Keratinocyte (primary cell): ENCODE data around the gene CRTC1.

Experiments
- EZH2 ChIP-seq: IDR thresholded peaks from one replicate; pipeline ENCODE4 v1.6.1; 2012; ENCODE audit warnings: inconsistent platforms, mild to moderate bottlenecking, low read length, moderate library complexity
- TF ChIP-seq, protein P1 (sequence below), 3 experiments: IDR thresholded peaks in 1 of 3; conservative IDR thresholded peaks in 1 of 3; optimal IDR thresholded peaks in 1 of 3; 2 replicates in 2 of 3; 3 replicates in 1 of 3; pipeline versions ENCODE3 to v1.5.1; 2011; ENCODE audit warnings: low read length in 3 of 3, mild to moderate bottlenecking in 3 of 3, moderate library complexity in 2 of 3, control low read depth in 1 of 3, inconsistent platforms in 1 of 3; ENCODE audit not compliant: insufficient read depth in 2 of 3; ENCODE audit errors: extremely low read depth in 1 of 3

DNA sequence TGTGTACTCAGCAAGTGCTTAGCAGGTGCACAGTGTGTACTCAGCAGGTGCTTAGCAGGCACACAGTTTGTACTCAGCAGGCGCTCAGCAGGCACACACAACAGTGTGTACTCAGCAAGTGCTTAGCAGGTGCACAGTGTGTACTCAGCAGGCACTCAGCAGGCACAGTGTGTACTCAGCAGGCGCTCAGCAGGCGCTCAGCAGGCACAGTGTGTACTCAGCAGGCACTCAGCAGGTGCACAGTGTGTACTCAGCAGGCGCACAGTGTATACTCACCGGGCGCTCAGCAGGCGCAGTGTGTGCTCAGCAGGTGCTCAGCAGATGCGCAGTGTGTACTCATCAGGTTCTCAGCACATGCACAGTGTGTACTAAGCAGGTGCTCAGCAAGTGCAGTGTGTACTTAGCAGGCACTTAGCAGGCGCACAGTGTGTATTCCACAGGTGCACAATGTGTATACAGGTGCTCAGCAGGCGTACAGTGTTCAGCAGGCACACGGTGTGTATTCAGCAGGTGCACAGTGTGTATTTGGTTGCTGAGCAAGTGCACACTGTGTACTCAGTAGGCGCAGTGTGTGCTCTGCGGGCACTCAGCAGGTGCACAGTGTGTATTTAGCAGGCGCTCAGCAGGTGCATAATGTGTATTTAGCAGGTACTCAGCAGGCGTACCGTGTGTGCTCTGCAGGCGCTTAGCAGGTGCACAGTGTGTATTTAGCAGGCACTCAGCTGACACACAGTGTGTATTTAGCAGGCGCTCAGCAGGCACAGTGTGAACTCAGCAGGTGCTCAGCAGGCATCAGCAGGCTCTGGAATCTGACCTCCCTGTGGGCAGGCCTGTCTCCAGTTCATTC is 15.1 kb downstream of the CRTC1 start:
- TF ChIP-seq, protein P1, sequence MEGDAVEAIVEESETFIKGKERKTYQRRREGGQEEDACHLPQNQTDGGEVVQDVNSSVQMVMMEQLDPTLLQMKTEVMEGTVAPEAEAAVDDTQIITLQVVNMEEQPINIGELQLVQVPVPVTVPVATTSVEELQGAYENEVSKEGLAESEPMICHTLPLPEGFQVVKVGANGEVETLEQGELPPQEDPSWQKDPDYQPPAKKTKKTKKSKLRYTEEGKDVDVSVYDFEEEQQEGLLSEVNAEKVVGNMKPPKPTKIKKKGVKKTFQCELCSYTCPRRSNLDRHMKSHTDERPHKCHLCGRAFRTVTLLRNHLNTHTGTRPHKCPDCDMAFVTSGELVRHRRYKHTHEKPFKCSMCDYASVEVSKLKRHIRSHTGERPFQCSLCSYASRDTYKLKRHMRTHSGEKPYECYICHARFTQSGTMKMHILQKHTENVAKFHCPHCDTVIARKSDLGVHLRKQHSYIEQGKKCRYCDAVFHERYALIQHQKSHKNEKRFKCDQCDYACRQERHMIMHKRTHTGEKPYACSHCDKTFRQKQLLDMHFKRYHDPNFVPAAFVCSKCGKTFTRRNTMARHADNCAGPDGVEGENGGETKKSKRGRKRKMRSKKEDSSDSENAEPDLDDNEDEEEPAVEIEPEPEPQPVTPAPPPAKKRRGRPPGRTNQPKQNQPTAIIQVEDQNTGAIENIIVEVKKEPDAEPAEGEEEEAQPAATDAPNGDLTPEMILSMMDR (optimal IDR thresholded peaks at IDR 0.05 in 1 of 3, IDR thresholded peaks at IDR 0.05 in 1 of 3, conservative IDR thresholded peaks at IDR 0.05 in 1 of 3; ENCODE audit: extremely low read depth in 1 of 3, insufficient read depth in 2 of 3, low read length in 3 of 3): no peak
- TF ChIP-seq EZH2: no peak
